Stimulated activated CD4-positive, alpha-beta T cell treated with anti-CD3 and anti-CD28 coated beads, Interleukin-1b, Interleukin-23, amount 100 ng/mL, for 48 hours (primary cell): ENCODE results near the gene BPIFA3.

Source experiments
- DNase-seq: peaks from one replicate; pipeline ENCODE4 v3.0.0-alpha.2; 2020

Gene BPIFA3

DNA sequence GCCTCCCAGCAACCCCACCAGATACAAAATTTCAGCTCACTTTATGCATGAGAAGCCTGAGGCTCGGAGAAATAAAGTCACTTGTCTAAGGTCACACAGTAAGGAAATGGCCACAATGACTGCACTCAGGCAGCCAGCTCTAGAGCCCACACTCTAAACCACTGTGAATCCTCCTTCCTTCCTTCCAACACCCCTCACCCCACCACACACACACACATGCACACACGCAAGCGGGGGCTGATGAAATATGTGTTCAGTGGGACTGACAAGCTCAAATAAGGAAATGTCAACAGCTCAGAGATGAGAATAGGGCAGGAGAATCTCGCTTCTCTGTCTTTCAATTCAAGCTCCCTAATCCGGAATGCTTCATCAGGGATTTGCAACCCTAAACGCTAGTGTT is 12.7 kb downstream of the BPIFA3 start:
- DNase-seq: no peak

DNA sequence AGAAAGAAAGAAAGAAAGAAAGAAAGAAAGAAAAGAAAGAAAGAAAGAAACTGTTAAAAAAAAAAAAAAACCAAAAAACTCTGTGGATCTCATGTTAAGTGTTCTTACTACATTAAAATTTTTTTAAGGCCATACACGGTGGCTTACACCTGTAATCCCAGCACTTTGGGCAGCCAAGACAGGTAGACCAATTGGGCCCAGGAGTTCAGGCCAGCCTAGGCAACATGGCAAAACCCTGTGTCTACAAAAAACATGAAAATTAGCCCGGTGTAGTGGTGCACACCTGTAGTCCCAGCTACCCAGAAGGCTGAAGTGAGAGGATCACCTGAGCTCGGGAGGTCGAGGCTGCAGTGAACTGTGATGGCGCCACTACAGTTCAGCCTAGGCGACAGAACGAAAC is 14.1 kb downstream of the BPIFA3 start:
- DNase-seq: no peak

DNA sequence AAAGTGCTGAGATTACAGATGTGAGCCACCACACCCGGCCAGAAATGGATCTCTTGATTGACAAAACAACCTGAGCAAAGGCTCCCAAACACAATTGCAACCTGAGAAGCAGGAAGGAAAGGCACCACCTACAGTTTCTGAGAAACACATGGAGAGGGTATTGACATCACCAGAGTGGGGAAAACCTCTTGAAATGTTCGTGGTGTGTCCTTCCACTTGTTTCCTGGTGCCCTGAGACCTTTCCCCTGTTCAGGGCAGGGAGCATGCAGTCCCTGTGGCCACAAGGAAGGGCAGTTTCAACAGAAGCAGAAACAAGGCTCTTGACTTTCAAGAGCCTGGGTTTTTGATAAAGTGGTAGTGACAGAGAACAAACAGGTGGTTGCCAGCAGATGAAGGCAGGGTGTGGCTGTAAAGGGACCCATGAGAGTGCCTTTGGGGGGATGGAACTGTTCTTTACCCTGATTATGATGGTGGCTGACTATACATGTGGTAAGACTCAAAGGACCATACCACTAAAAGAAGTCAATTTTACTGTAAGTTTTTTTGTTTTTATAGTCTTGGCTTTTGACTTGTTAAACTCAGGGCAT is 15.4 kb downstream of the BPIFA3 start:
- no peak for DNase-seq

DNA sequence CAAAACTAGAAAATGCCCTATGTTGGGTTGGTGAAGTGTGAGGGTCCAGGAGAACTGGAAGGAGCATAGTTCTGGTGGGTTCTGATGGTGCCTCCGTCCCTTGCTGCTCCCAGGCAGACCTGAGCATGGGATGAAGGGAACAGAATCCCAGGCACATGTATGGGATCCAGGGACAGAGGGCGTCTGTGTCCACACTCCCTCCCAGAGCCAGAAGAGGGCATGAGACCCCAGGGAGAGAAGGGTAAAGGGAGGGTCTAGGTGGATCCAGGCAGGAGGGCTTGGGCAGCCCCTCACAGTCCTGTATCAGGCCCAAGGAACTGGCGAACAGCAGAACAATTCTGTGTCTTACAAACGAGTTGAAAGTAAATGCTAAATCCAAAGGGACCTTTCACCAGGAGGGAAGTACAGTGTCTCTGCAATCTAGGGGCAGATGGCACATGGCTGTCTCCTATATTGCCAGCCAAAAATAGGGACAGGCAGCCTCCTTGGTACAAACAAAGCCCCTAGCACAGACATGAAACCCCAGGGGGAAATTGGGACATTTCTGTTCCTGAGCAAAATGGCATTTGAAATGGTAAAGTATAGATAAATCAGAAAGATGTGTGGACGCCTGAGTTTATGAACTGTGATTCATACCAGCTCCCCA is 16.1 kb downstream of the BPIFA3 start:
- DNase-seq: no peak

DNA sequence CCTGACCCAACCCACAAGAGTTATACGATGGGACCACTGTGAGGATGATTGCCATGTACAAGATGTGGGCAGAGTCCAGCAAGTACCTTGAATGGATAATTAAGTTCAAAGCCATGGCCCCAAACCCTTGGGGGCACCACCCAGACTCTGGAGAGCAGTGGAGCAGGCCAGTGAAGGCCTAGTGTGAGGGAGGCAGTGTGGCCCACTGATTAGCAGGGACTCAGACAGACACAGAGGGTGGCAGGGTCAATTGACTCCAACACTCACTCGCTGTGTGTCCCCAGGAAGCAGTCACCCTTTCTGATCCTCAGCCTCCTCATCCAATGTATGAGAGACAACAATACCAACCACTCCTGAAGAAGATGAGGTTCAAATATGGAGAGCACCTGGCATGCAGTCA is 16.9 kb downstream of the BPIFA3 start:
- DNase-seq: no peak

DNA sequence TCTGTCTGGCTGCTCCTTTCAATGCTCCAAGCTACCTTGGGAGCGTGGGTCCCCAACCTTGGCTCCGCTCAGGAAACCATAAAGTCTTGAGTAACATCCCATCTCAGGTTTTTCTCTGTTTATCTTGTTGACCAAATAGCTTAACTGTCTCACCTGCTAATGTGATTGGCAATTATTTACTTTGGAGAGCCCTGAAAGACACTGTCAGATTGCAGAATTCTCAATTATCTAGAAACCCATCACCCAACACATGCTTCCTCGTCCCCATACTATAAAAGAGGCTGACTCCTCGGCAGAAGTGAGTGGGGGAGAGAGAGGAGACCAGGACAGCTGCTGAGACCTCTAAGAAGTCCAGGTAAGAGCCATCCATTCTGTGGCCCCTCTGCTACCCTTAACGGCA is 18.5 kb downstream of the BPIFA3 start, which contains the start of gene BPIFA1:
TSS of gene BPIFA1 (plus strand) at position 301 of the 400 bp plus-strand sequence. CDS start 1,716 bp downstream, outside the sequence.
- no peak for DNase-seq

DNA sequence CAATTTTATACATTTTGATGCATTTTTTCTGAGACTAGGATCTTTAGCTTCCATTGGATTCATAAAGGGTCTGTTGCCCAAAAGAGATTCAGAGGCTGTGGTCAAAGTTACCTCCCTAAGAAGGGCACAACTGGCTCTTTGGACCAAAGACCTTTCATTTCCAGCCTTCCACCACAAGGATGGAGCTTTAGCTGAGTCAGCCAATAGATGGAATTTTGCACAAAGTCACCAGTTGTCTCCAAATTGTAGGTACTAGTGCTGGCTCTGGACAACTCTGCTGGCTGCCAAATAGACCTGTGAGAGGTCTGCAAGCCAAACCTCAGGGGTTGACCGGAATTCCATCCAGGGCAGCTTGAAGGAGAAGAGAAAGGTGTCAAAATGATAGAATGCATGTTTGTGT is 19.2 kb downstream of the BPIFA3 start:
- no peak for DNase-seq

DNA sequence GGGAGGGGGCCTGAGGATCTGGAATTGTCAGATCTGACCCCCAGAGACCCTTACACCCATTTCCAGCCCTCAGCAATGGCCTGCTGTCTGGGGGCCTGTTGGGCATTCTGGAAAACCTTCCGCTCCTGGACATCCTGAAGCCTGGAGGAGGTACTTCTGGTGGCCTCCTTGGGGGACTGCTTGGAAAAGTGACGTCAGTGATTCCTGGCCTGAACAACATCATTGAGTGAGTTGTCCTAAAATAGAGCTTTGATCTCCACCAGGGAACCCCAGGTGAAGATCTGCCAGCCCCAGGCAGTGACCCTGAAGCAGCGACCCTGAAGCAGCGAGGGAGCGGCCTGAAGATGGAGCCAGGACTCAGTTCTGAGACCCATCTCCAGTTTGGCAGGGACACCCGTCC is 20.8 kb downstream of the BPIFA3 start:
- DNase-seq: no peak

DNA sequence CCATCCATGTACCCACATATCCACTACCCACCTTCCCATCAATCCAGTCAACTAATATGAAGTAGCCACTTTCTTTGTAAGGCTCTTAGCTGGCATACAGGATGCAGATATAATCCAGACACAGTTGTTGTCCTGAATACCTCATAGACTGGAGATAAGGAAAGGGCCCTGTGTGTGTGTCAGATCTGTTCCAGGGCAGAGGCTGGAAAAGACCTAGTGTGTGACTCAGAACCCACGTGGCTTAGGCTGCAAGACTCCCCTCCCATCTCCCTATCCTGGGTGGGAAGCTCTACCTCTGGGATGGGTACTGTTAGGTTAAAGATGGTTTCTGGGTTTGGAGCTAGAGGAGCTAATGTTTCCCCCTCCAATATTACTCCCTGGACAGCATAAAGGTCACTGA is 22.3 kb downstream of the BPIFA3 start:
- DNase-seq: no peak

DNA sequence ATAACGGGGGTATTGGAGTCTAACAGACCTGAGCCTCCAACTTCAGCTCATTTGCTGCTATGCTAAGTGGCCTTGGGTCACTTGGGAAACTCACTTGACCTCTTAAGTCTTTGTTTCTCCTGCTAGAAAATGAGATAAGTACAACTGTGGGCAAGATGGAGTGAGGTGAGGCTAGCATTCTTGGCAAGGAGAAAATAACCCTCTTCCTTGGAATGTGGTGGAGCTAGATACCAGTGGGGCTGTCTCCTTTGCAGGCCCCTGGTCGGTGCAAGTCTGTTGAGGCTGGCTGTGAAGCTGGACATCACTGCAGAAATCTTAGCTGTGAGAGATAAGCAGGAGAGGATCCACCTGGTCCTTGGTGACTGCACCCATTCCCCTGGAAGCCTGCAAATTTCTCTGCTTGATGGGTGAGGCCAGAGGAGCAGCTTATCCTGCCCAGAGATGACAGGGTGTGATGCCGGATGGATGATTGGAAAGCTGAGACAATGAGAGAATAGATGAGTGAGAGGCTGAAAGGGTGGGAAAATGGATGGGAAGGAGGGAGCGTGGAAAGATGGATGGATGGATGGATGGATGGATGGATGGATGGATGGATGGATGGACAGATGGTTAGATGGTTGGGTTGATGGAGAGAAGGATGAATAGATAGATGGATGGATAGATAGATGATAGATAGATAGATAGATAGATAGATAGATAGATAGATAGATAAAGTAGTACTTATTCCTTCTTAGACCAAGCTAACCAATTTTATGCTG is 23.0 kb downstream of the BPIFA3 start:
- no peak for DNase-seq

DNA sequence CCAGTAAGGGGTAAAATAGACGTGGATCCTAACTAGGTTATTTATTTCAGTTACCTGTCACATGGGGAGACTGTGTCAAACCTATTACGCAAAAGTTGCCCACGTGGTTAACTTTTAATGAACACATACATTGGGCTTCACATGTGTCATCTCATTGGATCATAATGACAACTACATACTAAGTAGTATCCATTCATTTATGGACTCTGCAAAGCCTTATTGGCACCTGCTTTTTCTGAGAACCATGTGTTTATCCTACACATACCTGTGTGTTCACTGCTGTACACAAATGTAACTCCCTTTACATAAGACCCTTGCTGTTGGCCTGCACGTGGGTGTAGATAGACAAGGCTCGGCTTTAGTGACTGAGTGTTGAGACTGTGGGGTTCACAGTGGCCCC is 23.8 kb downstream of the BPIFA3 start:
- DNase-seq: no peak

DNA sequence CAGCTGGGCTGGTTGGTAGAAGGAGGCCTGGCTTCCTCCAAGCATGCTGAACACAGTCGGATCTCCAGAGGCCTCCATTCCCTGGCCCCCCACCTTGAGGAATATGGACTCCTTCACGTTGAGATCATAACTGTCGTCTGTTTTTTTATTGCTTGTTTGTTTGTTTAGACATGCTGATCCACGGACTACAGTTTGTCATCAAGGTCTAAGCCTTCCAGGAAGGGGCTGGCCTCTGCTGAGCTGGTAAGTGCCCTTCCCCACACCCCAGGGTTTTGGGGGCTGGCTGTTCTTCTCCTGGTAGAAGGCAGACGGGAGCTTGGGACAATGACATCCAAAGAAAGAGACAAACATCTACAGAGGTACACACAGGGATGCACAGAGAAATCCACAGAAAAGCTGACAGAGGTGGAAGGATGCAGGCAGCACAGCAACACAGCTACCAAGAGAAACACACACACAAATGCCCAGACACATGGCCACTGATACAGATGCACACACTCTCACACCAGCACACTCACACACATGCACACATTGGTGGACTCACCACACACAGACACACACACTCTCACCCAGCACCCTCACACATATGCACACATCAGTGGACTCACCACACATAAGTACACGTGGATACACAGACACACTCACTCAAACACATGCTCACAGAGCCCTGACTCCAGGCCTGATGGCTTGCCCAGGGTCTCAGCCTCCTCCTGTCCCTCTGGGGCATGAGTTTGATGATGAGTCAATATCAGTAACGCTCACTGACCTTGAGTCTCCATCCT is 25.4 kb downstream of the BPIFA3 start:
- DNase-seq: no peak

DNA sequence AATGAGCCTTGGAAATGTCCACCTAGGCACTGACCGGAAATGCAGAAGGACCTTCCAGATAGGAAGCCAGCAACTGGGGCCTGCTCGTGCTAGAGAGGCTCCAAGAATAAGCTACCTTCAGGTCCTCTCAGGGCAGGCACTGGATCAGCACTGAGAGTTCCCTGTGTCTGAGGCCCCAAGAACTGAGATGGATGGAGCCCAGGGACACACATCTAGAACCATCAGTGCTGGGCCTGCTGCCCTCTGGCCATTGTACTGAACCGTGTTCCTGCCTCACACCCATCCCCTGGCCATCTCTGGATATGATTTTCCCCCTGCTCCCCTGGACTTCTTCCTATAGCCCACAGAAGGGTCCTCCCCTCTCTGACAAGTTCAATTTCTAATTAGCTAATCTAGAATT is 28.9 kb downstream of the BPIFA3 start:
- no peak for DNase-seq

DNA sequence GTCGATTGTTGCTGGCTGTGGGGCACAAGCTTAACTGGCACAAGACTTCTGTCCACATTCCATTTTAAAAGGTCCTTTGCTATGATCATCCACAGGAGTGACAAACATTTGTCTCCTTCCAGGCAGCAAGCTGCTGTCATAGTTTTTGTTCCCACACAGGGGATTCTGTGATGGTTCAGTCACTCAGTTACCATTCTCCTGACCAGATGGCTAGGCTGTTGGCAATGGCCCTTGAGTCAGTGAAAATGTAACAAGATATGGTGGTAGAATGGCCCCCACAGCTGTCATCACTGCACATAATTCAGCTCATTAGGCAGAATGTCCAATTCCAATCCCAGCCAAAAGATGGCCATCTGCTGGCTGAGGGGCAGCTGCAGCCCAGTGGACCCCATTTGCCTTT is 32.3 kb downstream of the BPIFA3 start:
- DNase-seq: no peak

DNA sequence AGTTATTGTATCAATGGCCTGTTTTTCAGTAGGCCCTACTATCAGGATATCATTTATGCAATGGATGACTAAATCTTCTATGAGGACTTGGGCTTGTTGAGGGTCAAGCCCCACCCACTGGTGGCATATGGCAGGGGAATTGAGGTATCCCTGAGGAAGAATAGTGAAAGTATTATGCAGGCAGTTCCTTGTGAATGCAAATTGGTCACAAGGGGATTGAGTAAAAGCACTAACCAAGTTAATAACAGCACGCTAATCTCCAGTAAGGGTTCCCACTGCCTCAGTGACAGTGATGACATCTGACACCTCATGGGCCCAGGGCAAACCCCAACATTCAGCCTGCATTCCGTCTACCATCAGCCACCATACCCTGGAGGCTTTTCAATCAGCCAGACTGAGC is 33.5 kb downstream of the BPIFA3 start:
- DNase-seq: no peak

DNA sequence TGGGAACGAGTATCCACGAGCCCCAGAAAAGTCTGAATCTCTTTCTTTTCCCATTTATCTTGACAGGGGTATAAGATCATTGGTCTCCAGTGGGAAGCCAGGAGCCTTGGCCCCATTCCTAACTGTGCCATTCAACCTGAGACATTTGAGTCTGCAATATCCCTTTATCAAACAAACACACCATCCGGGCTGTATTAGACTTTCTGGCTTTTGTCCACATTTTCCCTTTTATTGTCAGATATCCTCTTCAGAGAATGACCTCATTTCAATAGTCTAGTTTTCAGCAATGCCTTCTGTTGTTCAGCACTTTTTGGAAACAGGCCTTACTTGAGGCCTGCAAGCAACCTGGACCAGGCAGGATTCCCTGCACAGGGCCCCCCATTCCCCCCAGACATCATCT is 34.3 kb downstream of the BPIFA3 start:
- DNase-seq: no peak

DNA sequence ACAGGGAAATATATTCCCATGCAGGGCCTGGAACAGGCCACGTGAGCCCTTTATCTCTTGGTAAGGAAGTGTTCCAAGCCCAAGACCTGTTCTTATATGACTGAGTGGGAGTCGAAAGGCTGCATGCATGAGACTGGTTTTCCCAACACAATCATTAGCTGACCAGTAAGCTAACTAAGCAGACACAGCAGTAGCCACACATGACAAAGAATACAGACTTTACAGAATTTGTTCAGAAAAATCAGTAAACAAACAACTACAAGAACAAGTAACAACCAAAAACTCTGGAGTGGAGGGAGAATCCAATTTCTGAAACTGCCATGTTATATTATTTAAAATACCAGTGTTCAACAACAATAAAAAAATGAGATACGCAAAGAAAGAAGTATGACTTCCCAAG is 35.3 kb downstream of the BPIFA3 start:
- DNase-seq: no peak

DNA sequence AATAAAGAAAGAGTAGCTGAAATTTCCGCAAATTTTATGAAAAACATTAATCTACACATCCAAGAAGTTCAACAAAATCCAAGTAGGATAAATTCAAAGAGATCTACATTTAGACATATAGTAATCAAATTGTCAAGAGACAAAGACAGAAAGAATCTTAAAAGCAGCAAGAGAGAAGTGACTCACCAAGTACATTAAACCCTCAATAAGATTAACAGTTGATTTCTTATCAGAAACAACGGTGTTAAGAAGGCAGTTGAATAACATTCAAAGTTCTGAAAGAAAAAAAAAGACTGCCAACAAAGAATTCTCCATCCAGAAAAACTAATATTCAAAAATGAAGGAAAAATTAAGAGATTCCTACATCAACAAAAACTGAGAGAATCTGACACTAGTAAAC is 37.9 kb downstream of the BPIFA3 start:
- no peak for DNase-seq

DNA sequence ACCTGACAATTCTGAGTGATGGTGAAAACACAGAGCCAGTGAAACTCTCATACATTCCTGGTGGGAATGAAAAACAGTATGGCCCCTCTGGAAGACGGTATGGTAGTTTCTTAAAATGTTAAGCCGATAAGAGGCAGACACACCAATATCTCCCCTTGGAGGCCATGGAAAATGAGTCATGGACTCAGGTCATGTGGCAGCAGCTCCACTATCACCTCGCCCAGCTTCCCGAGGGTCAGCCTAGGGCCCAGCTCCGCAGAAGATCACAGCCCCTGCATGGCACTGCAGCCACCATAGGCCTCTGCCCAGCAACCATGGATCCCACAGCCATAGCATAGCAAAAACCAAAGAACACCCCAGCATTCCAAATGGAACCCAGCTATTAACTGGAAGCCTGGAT is 40.1 kb downstream of the BPIFA3 start:
- no peak for DNase-seq

DNA sequence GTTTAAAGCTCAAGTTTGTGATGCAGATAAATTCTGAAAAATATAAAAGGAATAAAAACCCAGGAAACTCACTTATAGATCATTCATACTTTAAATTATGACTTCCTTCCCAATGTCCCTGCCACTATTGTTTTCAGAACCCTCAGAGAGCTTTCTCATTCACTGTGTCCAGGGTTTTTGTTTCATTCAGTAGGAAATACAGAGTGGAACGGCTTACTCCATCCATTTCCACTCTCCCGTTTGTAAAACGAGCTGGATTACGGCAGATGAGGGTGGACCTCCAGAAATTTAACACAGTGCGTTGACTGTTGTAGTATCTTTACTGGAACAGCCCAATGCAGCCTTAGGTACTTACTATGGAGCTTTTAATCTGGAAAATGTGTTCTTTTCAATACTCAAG is 42.2 kb downstream of the BPIFA3 start:
- DNase-seq: no peak

DNA sequence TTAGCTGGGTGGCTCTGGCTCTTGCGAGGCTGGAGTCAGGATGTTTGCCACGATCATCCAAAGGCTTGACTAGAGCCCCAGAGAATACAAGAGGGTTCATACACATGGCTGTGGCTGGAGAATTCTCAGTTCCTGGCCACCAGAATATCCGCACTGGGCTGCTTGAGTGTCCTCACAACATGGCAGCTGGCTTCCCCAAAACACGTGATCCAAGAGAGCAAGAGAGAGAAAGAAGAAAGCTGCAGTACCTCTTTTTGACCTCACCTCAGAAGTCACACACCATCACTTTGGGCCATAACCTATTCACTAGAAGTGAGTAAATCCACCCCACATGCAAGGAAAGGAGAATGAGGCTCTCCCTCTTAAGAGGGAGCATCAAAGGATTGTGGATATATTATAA is 44.3 kb downstream of the BPIFA3 start:
- no peak for DNase-seq

DNA sequence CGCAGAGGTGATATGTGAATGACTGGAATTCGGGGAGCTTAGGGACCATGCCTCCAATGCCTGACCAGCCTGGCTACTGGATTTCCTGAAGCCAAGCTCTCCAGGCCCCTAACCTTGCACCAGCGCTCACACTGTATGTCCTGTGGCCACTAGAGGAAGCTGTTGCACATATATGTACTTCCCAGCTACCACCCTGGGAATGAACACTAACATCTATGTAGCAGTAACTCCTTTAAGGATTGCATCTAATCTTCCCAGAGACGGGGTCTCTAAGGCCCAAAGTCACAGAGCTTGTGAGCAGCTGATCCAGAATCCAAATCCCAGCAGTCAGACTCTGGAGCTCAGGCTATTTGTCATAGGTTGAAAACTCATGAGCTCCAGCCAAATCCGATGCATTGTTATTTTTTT is 45.5 kb downstream of the BPIFA3 start:
- peak; percentile 4 for DNase-seq

DNA sequence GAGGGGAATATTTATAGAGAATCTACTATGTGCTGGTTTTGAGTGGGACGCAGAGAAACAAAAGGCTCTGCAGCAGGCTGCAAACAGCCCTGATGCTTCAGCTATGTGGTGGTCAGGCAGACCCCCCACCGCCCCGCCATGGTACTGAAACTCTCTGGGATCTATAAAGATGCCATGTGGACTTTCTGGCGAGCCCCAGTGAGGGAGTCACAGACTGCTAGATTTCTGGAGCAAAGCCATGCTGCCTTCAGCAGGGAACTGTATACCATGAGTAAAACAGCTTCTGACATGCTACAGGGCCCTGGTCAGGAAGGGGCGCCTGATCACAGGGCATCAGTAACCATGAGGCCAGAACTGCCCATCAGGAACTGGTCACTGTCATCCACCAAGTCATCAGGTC is 46.6 kb downstream of the BPIFA3 start:
- no peak for DNase-seq

DNA sequence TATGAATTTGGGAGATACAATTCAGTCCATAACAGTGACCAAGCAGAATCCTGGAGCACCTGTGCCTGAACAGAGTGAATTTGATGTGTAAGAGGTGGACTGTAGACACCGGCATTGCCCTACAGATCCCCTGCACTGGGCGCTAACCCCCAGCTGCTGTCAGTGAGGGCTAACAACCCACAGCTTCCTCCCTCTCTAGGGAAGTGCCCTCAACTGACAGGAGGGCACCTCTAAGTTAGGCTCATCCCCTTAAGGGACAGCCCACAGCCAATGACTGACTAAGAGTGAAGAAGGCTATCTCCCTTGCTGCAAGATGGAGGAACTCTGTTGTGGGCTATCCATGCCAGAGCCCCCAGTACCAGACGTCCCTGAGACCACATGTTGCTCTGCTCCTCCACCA is 50.5 kb downstream of the BPIFA3 start:
- no peak for DNase-seq
